Measurements from ENCODE around the gene ZCWPW1. TPM values are rescaled to one million over a fixed set of nuclear protein-coding genes. Genes with fewer than 3 reads are reported as not detected.

Gene ZCWPW1
- total RNA-seq, 1 experiment from 2014 or later: 0.45 TPM

DNA sequence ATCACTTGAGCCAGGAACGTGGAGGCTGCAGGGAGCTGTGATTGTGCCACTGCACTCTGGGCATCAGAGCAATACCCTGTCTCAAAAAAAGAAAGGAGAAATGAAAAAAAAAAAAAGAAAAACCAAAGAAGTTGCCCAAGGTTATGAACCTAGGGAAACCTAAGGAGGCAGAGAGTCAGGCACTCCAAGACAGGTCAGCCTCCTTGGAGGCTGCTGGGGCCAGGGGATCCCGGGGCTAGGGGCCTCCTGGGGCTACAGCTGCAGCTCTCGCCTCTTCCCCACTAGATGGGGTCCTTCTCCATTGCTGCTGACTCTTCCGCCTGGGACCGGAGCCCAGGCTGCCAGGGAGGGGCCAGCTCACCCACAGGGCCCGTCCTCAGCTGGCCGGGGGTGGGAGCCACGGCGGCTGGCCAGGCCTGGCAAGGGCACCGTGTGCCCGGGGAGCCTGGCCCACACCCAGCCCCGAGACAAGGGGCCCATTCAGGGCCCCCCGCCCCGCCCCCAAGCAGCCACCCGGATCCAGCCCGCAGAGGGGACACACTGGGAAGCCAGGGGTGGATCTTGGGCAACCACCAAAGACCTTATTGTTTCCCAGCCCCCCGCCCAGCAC, 37.3 kb upstream of the ZCWPW1 start:
- no peak for TF ChIP-seq EZH2 (IDR thresholded peaks at IDR 0.05; ENCODE audit: borderline replicate concordance, low read depth, low read length, poor library complexity, severe bottlenecking)
- TF ChIP-seq, protein P1, sequence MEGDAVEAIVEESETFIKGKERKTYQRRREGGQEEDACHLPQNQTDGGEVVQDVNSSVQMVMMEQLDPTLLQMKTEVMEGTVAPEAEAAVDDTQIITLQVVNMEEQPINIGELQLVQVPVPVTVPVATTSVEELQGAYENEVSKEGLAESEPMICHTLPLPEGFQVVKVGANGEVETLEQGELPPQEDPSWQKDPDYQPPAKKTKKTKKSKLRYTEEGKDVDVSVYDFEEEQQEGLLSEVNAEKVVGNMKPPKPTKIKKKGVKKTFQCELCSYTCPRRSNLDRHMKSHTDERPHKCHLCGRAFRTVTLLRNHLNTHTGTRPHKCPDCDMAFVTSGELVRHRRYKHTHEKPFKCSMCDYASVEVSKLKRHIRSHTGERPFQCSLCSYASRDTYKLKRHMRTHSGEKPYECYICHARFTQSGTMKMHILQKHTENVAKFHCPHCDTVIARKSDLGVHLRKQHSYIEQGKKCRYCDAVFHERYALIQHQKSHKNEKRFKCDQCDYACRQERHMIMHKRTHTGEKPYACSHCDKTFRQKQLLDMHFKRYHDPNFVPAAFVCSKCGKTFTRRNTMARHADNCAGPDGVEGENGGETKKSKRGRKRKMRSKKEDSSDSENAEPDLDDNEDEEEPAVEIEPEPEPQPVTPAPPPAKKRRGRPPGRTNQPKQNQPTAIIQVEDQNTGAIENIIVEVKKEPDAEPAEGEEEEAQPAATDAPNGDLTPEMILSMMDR (conservative IDR thresholded peaks at IDR 0.05; ENCODE audit: low read depth, low read length): peak; percentile 79
- peaks cover 6% of the 10 kb centered on the region for H3K36me3 ChIP-seq (ENCODE audit: insufficient read depth, low read length, poor library complexity, severe bottlenecking)
- BruUV-seq (replicated peaks): no TSS peak
- DNase-seq (ENCODE audit: low spot score): peak; percentile 82
- H3K27me3 ChIP-seq (replicated peaks; ENCODE audit: insufficient read depth, low read depth, low read length, poor library complexity): no peaks in the 10 kb centered on the region
- peak overlapping the region; percentile 59 for H3K27ac ChIP-seq (ENCODE audit: low read depth, low read length, poor library complexity, severe bottlenecking)
- H3K9me3 ChIP-seq (ENCODE audit: low read depth, low read length, poor library complexity, severe bottlenecking): no peaks in the 10 kb centered on the region
- no peak overlapping the region for H3K4me3 ChIP-seq (ENCODE audit: low read depth, low read length, poor library complexity, severe bottlenecking)
- ChIA-PET CTCF (interaction anchor here (0.5 to 1.4 kb wide), 11 partner anchors 9 to 614 kb away, joined by 3 to 24 read pairs (median 3); partner anchors contain the start of genes FBXO24, LRCH4 and PCOLCE), POLR2A (ENCODE audit: low non-redundant PET) (interaction anchor here (0.5 kb wide), 1 partner anchor 240 kb away, joined by 4 read pairs; the partner anchor contains the start of gene POP7)
- intact Hi-C loops (cut with micrococcal nuclease; ENCODE audit: unreplicated experiment): loop anchor here (1.0 kb wide), 1 partner anchor 259 kb away; no protein-coding TSS in a partner anchor
- H3K4me1 ChIP-seq (ENCODE audit: insufficient read depth, low read length, poor library complexity, severe bottlenecking): peaks cover 11% of the 10 kb centered on the region

DNA sequence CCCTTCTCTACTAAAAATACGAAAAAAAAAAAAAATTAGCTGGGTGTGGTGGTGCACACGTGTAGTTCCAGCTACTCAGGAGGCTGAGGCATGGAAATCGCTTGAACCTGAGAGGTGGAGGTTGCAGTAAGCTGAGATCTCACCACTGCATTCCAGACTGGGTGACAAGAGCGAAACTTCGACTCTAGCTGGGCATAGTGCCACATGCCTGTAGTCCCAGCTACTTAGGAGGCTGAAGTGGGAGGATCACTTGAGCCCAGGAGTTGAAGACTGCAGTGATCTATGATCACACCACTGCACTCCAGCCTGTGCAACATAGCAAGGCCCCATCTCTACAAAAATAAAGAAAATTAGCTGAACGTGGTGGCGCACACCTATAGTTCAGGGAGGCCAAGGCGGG, 36.8 kb upstream of the ZCWPW1 start:
- no peak overlapping the region for H3K27ac ChIP-seq (ENCODE audit: low read depth, low read length, poor library complexity, severe bottlenecking)
- no peak for DNase-seq (ENCODE audit: low spot score)
- no peaks in the 10 kb centered on the region for H3K27me3 ChIP-seq (replicated peaks; ENCODE audit: insufficient read depth, low read depth, low read length, poor library complexity)
- H3K36me3 ChIP-seq (ENCODE audit: insufficient read depth, low read length, poor library complexity, severe bottlenecking): peaks cover 6% of the 10 kb centered on the region
- no TSS peak for BruUV-seq (replicated peaks)
- no peak overlapping the region for H3K4me3 ChIP-seq (ENCODE audit: low read depth, low read length, poor library complexity, severe bottlenecking)
- H3K4me1 ChIP-seq (ENCODE audit: insufficient read depth, low read length, poor library complexity, severe bottlenecking): peaks cover 11% of the 10 kb centered on the region
- CTCF ChIA-PET: interaction anchor here (0.6 to 1.4 kb wide), 9 partner anchors 10 to 472 kb away, joined by 3 to 24 read pairs (median 5); partner anchors contain the start of genes FBXO24 and LRCH4
- intact Hi-C loops (cut with micrococcal nuclease; ENCODE audit: unreplicated experiment): no loop called here
- POLR2A ChIA-PET (ENCODE audit: low non-redundant PET): no interaction called here
- no peaks in the 10 kb centered on the region for H3K9me3 ChIP-seq (ENCODE audit: low read depth, low read length, poor library complexity, severe bottlenecking)
- TF ChIP-seq, protein P1 (conservative IDR thresholded peaks at IDR 0.05; ENCODE audit: low read depth, low read length): no peak
- no peak for TF ChIP-seq EZH2 (IDR thresholded peaks at IDR 0.05; ENCODE audit: borderline replicate concordance, low read depth, low read length, poor library complexity, severe bottlenecking)

DNA sequence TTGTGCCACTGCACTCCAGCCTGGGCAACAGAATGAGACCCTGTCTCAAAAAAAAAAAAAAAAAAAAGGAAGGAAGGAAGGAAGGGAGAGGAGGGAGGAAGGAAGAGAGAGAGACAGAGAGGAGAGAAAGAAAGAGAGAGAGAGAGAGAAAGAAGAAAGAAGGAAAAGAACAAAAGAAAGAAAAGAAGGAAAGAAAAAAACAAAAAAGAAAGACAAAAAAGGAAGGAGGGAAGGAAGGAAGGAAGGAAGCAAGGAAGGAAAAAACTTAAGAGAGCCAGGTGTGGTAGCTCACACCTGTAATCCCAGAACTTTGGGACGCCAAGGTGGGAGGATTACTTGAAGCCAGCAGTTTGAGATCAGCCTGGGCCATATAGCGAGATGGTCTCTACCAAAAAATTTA, 36.3 kb upstream of the ZCWPW1 start:
- no TSS peak for BruUV-seq (replicated peaks)
- no peaks in the 10 kb centered on the region for H3K27me3 ChIP-seq (replicated peaks; ENCODE audit: insufficient read depth, low read depth, low read length, poor library complexity)
- POLR2A ChIA-PET (ENCODE audit: low non-redundant PET): no interaction called here
- no peak overlapping the region for H3K27ac ChIP-seq (ENCODE audit: low read depth, low read length, poor library complexity, severe bottlenecking)
- peaks cover 11% of the 10 kb centered on the region for H3K4me1 ChIP-seq (ENCODE audit: insufficient read depth, low read length, poor library complexity, severe bottlenecking)
- no peak for TF ChIP-seq EZH2 (IDR thresholded peaks at IDR 0.05; ENCODE audit: borderline replicate concordance, low read depth, low read length, poor library complexity, severe bottlenecking)
- TF ChIP-seq, protein P1 (conservative IDR thresholded peaks at IDR 0.05; ENCODE audit: low read depth, low read length): no peak
- no peaks in the 10 kb centered on the region for H3K9me3 ChIP-seq (ENCODE audit: low read depth, low read length, poor library complexity, severe bottlenecking)
- no peak overlapping the region for H3K4me3 ChIP-seq (ENCODE audit: low read depth, low read length, poor library complexity, severe bottlenecking)
- intact Hi-C loops (cut with micrococcal nuclease; ENCODE audit: unreplicated experiment): no loop called here
- no peak for DNase-seq (ENCODE audit: low spot score)
- H3K36me3 ChIP-seq (ENCODE audit: insufficient read depth, low read length, poor library complexity, severe bottlenecking): peaks cover 6% of the 10 kb centered on the region
- CTCF ChIA-PET: interaction anchor here (0.6 kb wide), 1 partner anchor 472 kb away, joined by 8 read pairs; no protein-coding TSS in a partner anchor

All from A673 (cell line).